ENCODE data around the gene NDUFC1. TPM values are rescaled to one million over a fixed set of nuclear protein-coding genes. Genes with fewer than 3 reads are reported as not detected.

The NDUFC1 gene
- total and polyA plus RNA-seq, 9 of the 15 experiments (the other 6 are each of a cell fraction or from before 2014, with no cell fraction given): 58.9 to 378 (median 120) TPM

GRCh38 chr4:139301113-139301820 is 1.0 kb downstream of the NDUFC1 start, which contains the start of gene NAA15 (continued):
- no peak for TF ChIP-seq ZBTB5 (IDR thresholded peaks at IDR 0.05)
- TF ChIP-seq ZNF12 (CRISPR knock-in tag; IDR thresholded peaks at IDR 0.05): no peak
- TF ChIP-seq ZNF316 (IDR thresholded peaks at IDR 0.05): peak; percentile 40
- 0 out of 2 replicates have a peak, but pooled peaks have one; percentile 30 for TF ChIP-seq GMEB1 (CRISPR knock-in tag; IDR thresholded peaks at IDR 0.05)
- no peak for TF ChIP-seq DNMT1 (IDR thresholded peaks at IDR 0.05)
- no peak for TF ChIP-seq GABPB2 (CRISPR knock-in tag; conservative IDR thresholded peaks at IDR 0.05)
- no peak for TF ChIP-seq ZNF121 (CRISPR knock-in tag; conservative IDR thresholded peaks at IDR 0.05)
- no peak for TF ChIP-seq BRF1 (IDR thresholded peaks at IDR 0.05; ENCODE audit: borderline replicate concordance, extremely low read depth, insufficient read length)
- peak; percentile 98 for TF ChIP-seq ZNF75A (CRISPR knock-in tag; IDR thresholded peaks at IDR 0.05)
- no peak for TF ChIP-seq FIP1L1 (IDR thresholded peaks at IDR 0.05; ENCODE audit: low read depth, low read length, poor library complexity, severe bottlenecking)
- TF ChIP-seq TFE3 (CRISPR knock-in tag; IDR thresholded peaks at IDR 0.05): no peak
- TF ChIP-seq, protein P1, sequence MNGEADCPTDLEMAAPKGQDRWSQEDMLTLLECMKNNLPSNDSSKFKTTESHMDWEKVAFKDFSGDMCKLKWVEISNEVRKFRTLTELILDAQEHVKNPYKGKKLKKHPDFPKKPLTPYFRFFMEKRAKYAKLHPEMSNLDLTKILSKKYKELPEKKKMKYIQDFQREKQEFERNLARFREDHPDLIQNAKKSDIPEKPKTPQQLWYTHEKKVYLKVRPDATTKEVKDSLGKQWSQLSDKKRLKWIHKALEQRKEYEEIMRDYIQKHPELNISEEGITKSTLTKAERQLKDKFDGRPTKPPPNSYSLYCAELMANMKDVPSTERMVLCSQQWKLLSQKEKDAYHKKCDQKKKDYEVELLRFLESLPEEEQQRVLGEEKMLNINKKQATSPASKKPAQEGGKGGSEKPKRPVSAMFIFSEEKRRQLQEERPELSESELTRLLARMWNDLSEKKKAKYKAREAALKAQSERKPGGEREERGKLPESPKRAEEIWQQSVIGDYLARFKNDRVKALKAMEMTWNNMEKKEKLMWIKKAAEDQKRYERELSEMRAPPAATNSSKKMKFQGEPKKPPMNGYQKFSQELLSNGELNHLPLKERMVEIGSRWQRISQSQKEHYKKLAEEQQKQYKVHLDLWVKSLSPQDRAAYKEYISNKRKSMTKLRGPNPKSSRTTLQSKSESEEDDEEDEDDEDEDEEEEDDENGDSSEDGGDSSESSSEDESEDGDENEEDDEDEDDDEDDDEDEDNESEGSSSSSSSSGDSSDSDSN (IDR thresholded peaks at IDR 0.05; ENCODE audit: borderline replicate concordance in 1 of 2, low read depth in 2 of 2, low read length in 2 of 2): peak in 1 of 2 experiments; percentile 84; a peak in 2 of 4 replicates
- TF ChIP-seq, protein P2, sequence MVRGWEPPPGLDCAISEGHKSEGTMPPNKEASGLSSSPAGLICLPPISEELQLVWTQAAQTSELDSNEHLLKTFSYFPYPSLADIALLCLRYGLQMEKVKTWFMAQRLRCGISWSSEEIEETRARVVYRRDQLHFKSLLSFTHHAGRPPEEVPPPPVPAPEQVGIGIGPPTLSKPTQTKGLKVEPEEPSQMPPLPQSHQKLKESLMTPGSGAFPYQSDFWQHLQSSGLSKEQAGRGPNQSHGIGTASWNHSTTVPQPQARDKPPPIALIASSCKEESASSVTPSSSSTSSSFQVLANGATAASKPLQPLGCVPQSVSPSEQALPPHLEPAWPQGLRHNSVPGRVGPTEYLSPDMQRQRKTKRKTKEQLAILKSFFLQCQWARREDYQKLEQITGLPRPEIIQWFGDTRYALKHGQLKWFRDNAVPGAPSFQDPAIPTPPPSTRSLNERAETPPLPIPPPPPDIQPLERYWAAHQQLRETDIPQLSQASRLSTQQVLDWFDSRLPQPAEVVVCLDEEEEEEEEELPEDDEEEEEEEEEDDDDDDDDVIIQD (CRISPR knock-in tag; IDR thresholded peaks at IDR 0.05): no peak
- TF ChIP-seq MAFF (IDR thresholded peaks at IDR 0.05; ENCODE audit: low read length): no peak
- TF ChIP-seq MYNN (IDR thresholded peaks at IDR 0.05): peak; percentile 38
- TF ChIP-seq MYNN (CRISPR knock-in tag; IDR thresholded peaks at IDR 0.05): no peak

All from K562 (cell line).